Vagina (tissue), 2 donors: ENCODE results near the gene PRKAG2.

Experiments used
- CTCF ChIP-seq, 3 experiments: fragments of 450-650 bp in 2 of 3; fragments of 200-600 bp in 1 of 3; sonication (generic) in 1 of 3; IDR thresholded peaks; one replicate each; pipeline ENCODE4 v1.5.1; 2017 to 2019; ENCODE audit warnings: antibody characterized with exemption in 3 of 3, mild to moderate bottlenecking in 2 of 3, moderate library complexity in 2 of 3
- POLR2A ChIP-seq, 2 donors: fragments of 450-650 bp; IDR thresholded peaks; one replicate each; pipeline ENCODE4 v1.6.1; 2017; ENCODE audit warnings: antibody characterized with exemption in 2 of 2, mild to moderate bottlenecking in 2 of 2, moderate library complexity in 2 of 2
- POLR2AphosphoS5 ChIP-seq, 2 donors: sonication (generic); formaldehyde crosslinking; IDR thresholded peaks; one replicate each; pipeline ENCODE4 v1.9.0; 2017; ENCODE audit warnings: antibody characterized with exemption in 2 of 2, mild to moderate bottlenecking in 2 of 2, low read depth in 1 of 2; ENCODE audit not compliant: insufficient read depth in 1 of 2

GRCh38 chr7:151731022-151731441 is 145.9 kb downstream of the PRKAG2 start:
- TF ChIP-seq CTCF (IDR thresholded peaks at IDR 0.05) = no peak
- no peak for TF ChIP-seq POLR2A (IDR thresholded peaks at IDR 0.05)
- no peak for TF ChIP-seq POLR2AphosphoS5 (IDR thresholded peaks at IDR 0.05; ENCODE audit: insufficient read depth in 1 of 2, low read depth in 1 of 2)
